NCI-H1092 (cell line): ENCODE measurements around the gene FBXO47.
"Not testable (repeated sequence)": the region's sequence is repeated elsewhere in the genome, so short reads cannot be mapped to it uniquely, and the experiment has no call there.

Source experiments
- DNase-seq: peaks from one replicate; lab custom pipeline; 2025; lab: John Stamatoyannopoulos, UW

Gene FBXO47

DNA sequence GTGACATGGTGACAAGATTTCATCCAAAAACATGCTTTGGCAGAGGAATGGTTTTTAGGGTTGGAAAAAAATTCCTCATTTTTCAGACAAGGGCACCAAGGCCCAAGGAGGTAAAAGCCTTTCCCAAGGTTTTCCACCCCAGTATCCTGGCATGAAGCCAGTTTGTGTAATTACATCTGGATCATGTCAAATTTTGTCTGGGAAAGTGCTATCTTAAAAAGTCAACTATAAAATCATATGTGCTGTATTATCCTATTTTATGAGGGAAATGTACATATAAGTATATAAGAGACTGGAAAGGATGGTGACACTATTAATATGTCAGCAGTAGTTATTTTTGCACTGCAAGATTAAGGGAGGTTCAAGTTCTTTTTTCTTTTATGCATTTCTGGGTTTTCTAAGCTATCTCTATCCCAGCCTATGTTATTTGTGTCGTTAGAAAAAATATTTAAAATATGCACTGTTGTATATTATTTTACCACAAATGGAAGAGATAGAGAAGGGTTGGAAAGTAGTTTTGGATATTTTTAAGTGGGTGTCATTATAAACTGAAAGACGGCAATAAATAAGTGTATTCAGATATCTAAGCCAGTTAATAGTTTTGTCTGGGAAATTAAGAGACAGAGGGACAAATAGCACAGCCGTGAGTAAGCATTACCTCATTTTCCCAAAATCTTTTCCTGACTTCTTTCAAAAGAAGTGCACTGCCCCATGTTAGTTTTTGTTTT is 13.5 kb upstream of the FBXO47 start:
- no peak for DNase-seq

DNA sequence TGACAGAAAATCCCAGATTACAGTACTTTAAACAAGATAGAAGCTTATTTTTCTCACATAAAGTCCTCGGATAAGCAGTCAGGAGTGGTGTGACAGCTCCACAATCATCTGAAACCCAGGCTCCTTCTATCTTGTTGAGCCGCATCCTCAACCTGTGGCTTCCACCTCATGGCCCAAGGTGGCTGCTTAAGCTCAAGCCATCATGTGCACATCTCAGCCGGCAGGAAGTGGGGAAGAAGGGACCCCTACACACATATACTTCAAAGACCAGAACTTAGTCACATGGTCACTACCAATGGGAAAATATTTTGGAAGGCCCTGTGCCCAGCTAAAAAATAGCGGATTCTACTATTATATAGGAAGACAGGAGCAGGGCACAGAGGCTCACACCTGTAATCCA is 11.0 kb upstream of the FBXO47 start:
- no peak for DNase-seq

DNA sequence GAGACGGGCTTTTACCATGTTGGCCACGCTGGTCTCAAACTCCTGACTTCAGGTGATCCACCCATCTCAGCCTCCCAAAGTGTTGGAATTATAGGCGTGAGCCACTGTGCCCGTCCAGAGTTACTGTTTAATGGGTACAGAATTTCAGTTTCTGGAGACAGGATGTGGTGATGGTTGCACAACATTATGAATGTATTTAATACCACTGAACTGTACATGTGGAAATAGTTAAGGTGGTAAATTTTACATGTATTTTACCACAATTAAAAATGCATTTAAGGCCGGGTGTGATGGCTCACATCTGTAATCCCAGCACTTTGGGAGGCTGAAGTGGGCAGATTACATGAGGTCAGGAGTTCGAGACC is 9.0 kb upstream of the FBXO47 start:
- DNase-seq: not testable (repeated sequence)

DNA sequence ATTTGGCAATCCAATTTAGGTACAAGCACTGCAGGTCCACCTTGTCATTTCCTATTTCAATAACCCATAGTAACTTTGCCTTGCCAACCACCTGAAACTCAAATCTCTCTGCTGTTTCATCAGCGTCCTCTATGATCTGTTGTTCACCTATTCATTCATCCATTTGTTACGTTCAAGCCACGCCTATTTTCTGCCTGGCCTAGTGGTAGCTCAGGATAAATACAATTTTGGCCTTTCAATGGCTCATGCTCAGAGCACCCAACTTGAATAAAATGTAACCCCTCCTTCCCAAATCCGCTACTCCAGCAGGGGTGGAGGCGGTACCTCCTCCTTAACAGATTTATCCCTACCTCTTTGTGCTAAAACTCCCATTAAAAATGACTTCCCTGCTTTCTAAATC is 3.6 kb upstream of the FBXO47 start:
- no peak for DNase-seq

DNA sequence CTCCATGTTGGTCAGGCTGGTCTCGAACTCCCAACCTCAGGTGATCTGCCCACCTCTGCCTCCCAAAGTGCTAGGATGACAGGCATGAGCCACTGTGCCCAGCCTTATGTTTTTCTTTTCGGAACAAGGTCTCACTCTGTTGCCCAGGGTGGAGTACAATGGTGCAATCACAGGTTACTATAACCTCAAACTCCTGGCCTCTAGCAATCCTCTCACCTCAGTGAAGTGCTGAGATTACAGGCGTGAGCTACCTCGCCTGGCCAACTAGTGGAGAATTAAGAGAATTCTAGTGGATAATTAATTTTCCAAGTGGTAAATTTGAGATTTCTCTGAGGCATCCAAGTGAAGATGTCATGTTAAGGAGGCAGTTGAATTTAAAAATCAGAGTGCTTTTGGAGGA is 2.9 kb upstream of the FBXO47 start:
- DNase-seq: no peak

DNA sequence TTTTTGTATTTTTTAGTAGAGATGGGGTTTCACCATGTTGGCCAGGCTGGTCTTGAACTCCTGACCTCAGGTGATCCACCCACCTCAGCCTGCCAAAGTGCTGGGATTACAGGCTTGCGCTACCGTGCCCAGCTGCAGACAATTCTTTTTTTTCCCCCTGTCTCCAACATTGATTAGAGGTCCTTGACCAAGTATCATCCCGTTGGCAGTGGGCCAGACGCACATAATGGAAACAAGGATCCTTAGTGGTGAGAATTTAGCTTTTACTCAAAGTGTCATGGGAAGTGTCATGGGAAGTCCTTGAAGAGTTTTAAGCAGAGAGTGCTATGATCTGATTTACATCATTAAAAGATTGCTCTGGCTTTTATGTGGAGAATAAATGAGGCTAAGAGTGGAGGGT is 2.1 kb upstream of the FBXO47 start:
- no peak for DNase-seq

DNA sequence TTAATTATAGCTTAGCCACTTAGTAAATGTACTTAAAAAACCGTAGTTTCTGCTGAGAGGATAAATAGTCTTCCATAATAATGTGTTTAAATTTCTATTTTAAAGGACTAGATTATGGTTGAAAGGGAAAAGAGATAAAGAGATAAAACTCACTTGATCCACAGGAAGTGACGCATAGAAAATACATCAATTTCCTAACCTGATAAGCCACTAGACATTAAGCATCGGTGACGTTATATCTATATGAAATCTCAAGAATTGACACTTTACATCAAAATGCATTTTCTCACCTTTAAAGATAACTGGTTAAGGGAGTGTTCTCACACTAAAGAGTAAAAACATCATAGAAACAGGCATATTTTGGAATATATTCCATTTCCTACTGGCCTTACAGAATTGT is 5.8 kb downstream of the FBXO47 start:
- DNase-seq: no peak

- no peak for DNase-seq
Measured at GRCh38 chr17:38960402-38960801, 6.8 kb downstream of the FBXO47 start.

GRCh38 chr17:38959508-38959907 is 7.7 kb downstream of the FBXO47 start:
- no peak for DNase-seq

GRCh38 chr17:38958756-38959155 is 8.4 kb downstream of the FBXO47 start:
- DNase-seq: no peak

- DNase-seq: no peak
Measured at GRCh38 chr17:38958326-38958725, 8.9 kb downstream of the FBXO47 start.

- DNase-seq: not testable (repeated sequence)
Measured at GRCh38 chr17:38953800-38954199, 13.4 kb downstream of the FBXO47 start.

DNA sequence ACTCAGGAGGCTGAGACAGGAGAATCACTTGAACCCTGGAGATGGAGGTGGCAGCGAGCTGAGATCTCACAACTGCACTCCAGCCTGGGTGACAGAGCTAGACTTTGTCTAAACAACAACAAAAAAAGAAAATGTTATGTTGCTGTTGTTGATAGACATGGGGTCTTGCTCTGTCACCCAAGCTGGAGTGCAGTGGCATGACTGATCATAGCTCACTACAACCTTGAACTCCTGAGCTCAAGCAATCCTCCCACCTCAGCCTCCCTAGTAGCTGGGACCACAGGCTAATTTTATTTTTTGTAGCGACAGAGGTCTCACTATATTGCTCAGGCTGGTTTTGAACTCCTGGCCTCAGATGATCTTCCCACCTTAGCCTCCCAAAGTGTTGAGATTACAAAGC is 20.0 kb downstream of the FBXO47 start:
- DNase-seq: no peak

DNA sequence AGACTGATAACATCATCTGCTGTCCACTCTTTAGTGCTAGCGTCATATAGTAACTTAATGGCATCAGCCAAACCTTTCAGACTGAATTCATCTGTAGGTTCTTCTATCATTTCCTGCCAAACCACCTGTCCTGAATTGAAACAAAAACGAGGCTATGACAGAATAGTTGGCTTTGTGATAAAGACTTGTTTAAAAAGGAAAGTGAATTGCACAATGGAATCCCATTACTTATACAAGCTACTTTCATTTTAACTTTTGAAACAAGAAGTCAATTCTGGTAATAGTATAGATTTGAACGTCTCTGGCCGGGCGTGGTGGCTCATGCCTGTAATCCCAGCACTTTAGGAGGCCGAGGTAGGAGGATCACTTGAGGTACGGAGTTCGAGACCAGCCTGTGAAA is 23.6 kb downstream of the FBXO47 start:
- DNase-seq: no peak

GRCh38 chr17:38942696-38943334 is 24.4 kb downstream of the FBXO47 start:
- no peak for DNase-seq

DNA sequence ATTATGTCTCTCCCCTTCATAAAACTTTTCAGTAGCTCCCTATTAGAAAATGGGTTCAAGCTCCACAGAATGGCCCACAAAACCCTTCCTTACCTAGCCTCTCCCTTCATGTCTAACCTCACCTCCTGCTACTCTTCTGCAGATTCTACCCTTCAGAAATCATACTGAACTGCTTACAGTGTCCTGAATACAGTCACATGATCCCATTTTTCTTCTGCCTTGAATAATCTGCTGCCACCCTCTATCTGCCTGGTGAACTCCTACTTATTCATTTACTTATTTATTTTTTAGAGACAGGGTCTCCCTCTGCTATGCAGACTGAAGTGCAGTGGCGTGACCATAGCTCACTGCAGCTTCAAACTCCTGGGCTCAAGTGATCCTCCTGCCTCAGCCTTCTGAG is 26.8 kb downstream of the FBXO47 start:
- no peak for DNase-seq

DNA sequence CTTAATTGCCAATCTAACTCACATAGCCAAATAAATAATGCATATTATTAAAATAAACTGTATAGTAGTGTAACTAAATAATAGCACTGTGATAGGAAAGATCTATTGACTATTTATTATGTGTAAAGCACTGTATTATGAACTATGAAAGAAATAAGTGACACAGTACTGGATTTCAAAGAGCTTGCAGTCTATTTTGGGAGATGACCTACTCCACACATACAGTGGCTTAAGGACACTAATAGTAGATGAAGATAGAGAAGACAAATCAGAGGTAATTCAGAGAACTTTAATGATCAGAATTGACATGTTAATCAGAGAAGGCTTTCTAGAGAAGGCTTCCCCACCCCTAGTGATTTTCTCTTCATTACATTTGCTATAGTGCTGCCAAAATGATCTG is 27.2 kb downstream of the FBXO47 start:
- DNase-seq: no peak

DNA sequence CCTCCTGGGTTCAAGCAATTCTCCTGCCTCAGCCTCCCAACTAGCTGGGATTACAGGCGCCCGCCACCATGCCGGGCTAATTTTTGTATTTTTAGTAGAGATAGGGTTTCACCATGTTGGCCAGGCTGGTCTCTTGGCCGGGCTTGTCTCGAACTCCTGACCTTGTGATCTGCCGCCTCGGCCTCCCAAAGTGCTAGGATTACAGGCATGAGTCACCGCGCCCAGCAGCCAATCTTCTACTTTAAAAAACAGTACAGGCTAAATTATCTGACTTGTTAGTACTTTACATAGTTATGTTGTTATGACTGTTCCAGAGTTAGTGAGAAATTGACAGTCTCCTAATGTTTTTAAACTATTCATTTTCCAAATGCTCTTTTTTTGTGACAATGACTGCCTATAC is 33.2 kb downstream of the FBXO47 start:
- not testable (repeated sequence) for DNase-seq

- DNase-seq: not testable (repeated sequence)
Measured at GRCh38 chr17:38930782-38931181, 36.4 kb downstream of the FBXO47 start.

- no peak for DNase-seq
Measured at GRCh38 chr17:38926293-38927070, 40.7 kb downstream of the FBXO47 start.

DNA sequence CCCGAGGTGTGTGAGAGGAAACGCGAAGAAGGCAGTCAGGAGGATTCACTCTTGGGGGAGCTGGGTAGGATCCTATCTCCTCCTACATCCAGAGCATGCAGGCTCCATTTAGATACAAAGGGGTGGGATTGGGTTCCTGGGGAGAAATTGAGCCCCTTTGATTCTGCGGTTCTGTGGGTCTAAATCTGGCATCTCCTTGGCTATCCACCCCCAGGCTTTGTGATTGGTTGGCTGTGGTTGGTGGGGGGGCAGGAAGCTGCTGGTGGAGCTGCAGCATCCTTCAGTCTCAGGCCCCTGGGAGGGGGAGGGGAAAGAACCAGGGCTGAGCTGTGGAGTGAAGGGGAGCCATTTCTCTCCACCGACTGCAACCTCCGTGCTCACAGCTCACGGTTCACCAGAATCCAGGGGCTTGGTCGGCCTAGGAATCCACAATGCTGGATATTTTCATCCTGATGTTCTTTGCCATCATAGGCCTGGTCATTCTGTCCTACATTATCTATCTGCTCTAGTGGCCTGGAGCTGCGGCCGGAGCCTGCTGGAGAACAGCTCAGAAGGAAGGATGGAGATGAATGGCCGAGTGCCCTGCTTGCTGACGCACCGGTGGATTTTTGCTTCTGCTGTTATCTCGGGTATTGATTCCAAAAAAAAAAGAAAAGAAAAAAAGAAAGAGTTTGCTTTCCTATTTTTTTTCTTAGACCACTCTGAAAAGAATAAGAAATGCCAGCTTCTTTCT is 41.8 kb downstream of the FBXO47 start, which contains the start of gene LASP1NB:
LASP1NB (plus strand) TSS at position 352 of the 733 bp plus-strand sequence.
- no peak for DNase-seq

GRCh38 chr17:38922538-38923297 is 44.5 kb downstream of the FBXO47 start:
- DNase-seq: peak; percentile 41
